ENCODE results near the gene EIF1.

EIF1 gene

GRCh38 chr17:41647940-41648410, 40.7 kb upstream of the EIF1 start:
- DNase-seq (ENCODE audit: low read depth), result peak; percentile 67
- peak; percentile 92 for TF ChIP-seq CTCF (conservative IDR thresholded peaks at IDR 0.05; ENCODE audit: low read depth, low read length)
- peak overlapping the region; percentile 51 for H3K4me3 ChIP-seq (ENCODE audit: low read depth, low read length)

GRCh38 chr17:41648411-41649195, 40.1 kb upstream of the EIF1 start:
- peak; percentile 93 for TF ChIP-seq CTCF (conservative IDR thresholded peaks at IDR 0.05; ENCODE audit: low read depth, low read length)
- H3K4me3 ChIP-seq (ENCODE audit: low read depth, low read length), result peak overlapping the region; percentile 54
- DNase-seq (ENCODE audit: low read depth), result peak; percentile 84

GRCh38 chr17:41649923-41650519, 38.7 kb upstream of the EIF1 start:
- H3K4me3 ChIP-seq (ENCODE audit: low read depth, low read length), result no peak overlapping the region
- DNase-seq (ENCODE audit: low read depth), result no peak
- no peak for TF ChIP-seq CTCF (conservative IDR thresholded peaks at IDR 0.05; ENCODE audit: low read depth, low read length)

GRCh38 chr17:41650794-41651624, 37.7 kb upstream of the EIF1 start:
- DNase-seq (ENCODE audit: low read depth), result no peak
- H3K4me3 ChIP-seq (ENCODE audit: low read depth, low read length), result no peak overlapping the region
- no peak for TF ChIP-seq CTCF (conservative IDR thresholded peaks at IDR 0.05; ENCODE audit: low read depth, low read length)

GRCh38 chr17:41651625-41652460, 36.8 kb upstream of the EIF1 start:
- no peak for TF ChIP-seq CTCF (conservative IDR thresholded peaks at IDR 0.05; ENCODE audit: low read depth, low read length)
- DNase-seq (ENCODE audit: low read depth), result no peak
- no peak overlapping the region for H3K4me3 ChIP-seq (ENCODE audit: low read depth, low read length)

GRCh38 chr17:41652461-41652970, 36.2 kb upstream of the EIF1 start:
- TF ChIP-seq CTCF (conservative IDR thresholded peaks at IDR 0.05; ENCODE audit: low read depth, low read length), result no peak
- H3K4me3 ChIP-seq (ENCODE audit: low read depth, low read length), result no peak overlapping the region
- no peak for DNase-seq (ENCODE audit: low read depth)
